ENCODE measurements around the gene VAV3.
A peak's percentile ranks its signal among the peaks of the same experiment; 100 is the strongest.

VAV3 gene

GRCh38 chr1:107871687-107872395, 93.1 kb downstream of the VAV3 start:
- no peak overlapping the region for H3K4me3 ChIP-seq (ENCODE audit: low read length)
- TF ChIP-seq CTCF (conservative IDR thresholded peaks at IDR 0.05; ENCODE audit: low read length) = no peak

GRCh38 chr1:107871259-107871658, 93.7 kb downstream of the VAV3 start:
- no peak for DNase-seq (ENCODE audit: low read depth)
- TF ChIP-seq CTCF (conservative IDR thresholded peaks at IDR 0.05; ENCODE audit: low read length) = no peak
- H3K4me3 ChIP-seq (ENCODE audit: low read length) = no peak overlapping the region

More at GRCh38 chr1:107871687-107872395, 93.1 kb downstream of the VAV3 start:
- DNase-seq (ENCODE audit: low read depth) = no peak

- no peak for TF ChIP-seq CTCF (conservative IDR thresholded peaks at IDR 0.05; ENCODE audit: low read length)
- H3K4me3 ChIP-seq (ENCODE audit: low read length) = no peak overlapping the region
- peak; percentile 62 for DNase-seq (ENCODE audit: low read depth)
Observed at GRCh38 chr1:107870696-107871095, 94.3 kb downstream of the VAV3 start.

GRCh38 chr1:107867897-107868296, 97.1 kb downstream of the VAV3 start:
- TF ChIP-seq CTCF (conservative IDR thresholded peaks at IDR 0.05; ENCODE audit: low read length) = no peak
- H3K4me3 ChIP-seq (ENCODE audit: low read length) = no peak overlapping the region
- DNase-seq (ENCODE audit: low read depth) = no peak

- no peak for TF ChIP-seq CTCF (conservative IDR thresholded peaks at IDR 0.05; ENCODE audit: low read length)
- no peak overlapping the region for H3K4me3 ChIP-seq (ENCODE audit: low read length)
- no peak for DNase-seq (ENCODE audit: low read depth)
Observed at GRCh38 chr1:107867422-107867821, 97.6 kb downstream of the VAV3 start.

GRCh38 chr1:107866870-107867269, 98.1 kb downstream of the VAV3 start:
- TF ChIP-seq CTCF (conservative IDR thresholded peaks at IDR 0.05; ENCODE audit: low read length) = no peak
- H3K4me3 ChIP-seq (ENCODE audit: low read length) = no peak overlapping the region
- DNase-seq (ENCODE audit: low read depth) = no peak

- no peak for TF ChIP-seq CTCF (conservative IDR thresholded peaks at IDR 0.05; ENCODE audit: low read length)
- H3K4me3 ChIP-seq (ENCODE audit: low read length) = no peak overlapping the region
- no peak for DNase-seq (ENCODE audit: low read depth)
Observed at GRCh38 chr1:107865627-107866026, 99.4 kb downstream of the VAV3 start.

Data from AG10803 (cell line).